ENCODE data around the gene SETD5. TPM values are rescaled to one million over a fixed set of nuclear protein-coding genes. Genes with fewer than 3 reads are reported as not detected.

The SETD5 gene
- total RNA-seq, 2 experiments from 2014 or later: 118 to 128 TPM

DNA sequence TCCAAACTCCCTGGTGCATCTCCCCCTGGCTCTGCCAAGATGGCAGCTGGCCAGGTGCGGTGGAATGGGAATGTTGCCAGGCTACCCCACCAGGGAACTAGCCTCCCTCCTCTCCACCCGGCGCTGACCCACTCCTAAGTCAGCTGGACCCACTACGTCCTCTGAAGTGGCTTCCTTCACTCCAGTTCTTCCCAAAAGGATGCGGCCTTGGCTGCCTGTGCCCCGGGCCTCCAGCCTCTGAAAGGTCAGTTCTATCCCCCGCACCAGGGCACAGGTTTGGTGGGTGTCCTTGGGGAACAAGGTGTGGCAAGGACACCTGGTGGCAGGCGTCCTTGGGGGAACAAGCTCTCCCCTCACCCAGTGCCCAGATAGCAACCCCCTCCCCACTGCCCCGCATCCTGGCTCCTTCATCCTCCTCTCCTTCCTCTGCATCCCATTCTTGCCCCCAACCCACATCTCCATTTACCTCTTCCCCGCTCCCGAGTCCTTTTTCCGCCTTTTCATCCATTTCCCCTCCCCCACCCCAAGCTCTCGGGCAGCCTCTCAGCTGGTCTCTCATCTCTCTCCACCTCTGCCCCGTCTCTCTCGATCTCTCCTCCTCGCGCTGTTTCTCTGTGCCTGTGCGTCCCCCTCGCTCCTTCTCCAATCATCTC is 102.2 kb downstream of the SETD5 start:
- intact Hi-C loops (cut with micrococcal nuclease): loop anchor here (10.0 kb wide), 1 partner anchor 145 kb away; the partner anchor contains the start of gene MTMR14
- ATAC-seq: no peak
- peaks cover 3% of the 10 kb centered on the region for H3K4me1 Mint-ChIP-seq (ENCODE audit: low read depth)
- H3K36me3 Mint-ChIP-seq (ENCODE audit: low read depth): no peaks in the 10 kb centered on the region
- H3K27me3 Mint-ChIP-seq: peaks cover 25% of the 10 kb centered on the region
- ChIA-PET CTCF (interaction anchor here (0.6 kb wide), 1 partner anchor 228 kb away, joined by 3 read pairs; no protein-coding TSS in a partner anchor), POLR2A (no interaction called here)
- TF ChIP-seq, protein P1, sequence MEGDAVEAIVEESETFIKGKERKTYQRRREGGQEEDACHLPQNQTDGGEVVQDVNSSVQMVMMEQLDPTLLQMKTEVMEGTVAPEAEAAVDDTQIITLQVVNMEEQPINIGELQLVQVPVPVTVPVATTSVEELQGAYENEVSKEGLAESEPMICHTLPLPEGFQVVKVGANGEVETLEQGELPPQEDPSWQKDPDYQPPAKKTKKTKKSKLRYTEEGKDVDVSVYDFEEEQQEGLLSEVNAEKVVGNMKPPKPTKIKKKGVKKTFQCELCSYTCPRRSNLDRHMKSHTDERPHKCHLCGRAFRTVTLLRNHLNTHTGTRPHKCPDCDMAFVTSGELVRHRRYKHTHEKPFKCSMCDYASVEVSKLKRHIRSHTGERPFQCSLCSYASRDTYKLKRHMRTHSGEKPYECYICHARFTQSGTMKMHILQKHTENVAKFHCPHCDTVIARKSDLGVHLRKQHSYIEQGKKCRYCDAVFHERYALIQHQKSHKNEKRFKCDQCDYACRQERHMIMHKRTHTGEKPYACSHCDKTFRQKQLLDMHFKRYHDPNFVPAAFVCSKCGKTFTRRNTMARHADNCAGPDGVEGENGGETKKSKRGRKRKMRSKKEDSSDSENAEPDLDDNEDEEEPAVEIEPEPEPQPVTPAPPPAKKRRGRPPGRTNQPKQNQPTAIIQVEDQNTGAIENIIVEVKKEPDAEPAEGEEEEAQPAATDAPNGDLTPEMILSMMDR (IDR thresholded peaks at IDR 0.05): no peak
- H3K27ac Mint-ChIP-seq: no peak overlapping the region
- H3K9me3 Mint-ChIP-seq: no peaks in the 10 kb centered on the region
- no peak for DNase-seq
- no peak overlapping the region for H3K4me3 Mint-ChIP-seq

DNA sequence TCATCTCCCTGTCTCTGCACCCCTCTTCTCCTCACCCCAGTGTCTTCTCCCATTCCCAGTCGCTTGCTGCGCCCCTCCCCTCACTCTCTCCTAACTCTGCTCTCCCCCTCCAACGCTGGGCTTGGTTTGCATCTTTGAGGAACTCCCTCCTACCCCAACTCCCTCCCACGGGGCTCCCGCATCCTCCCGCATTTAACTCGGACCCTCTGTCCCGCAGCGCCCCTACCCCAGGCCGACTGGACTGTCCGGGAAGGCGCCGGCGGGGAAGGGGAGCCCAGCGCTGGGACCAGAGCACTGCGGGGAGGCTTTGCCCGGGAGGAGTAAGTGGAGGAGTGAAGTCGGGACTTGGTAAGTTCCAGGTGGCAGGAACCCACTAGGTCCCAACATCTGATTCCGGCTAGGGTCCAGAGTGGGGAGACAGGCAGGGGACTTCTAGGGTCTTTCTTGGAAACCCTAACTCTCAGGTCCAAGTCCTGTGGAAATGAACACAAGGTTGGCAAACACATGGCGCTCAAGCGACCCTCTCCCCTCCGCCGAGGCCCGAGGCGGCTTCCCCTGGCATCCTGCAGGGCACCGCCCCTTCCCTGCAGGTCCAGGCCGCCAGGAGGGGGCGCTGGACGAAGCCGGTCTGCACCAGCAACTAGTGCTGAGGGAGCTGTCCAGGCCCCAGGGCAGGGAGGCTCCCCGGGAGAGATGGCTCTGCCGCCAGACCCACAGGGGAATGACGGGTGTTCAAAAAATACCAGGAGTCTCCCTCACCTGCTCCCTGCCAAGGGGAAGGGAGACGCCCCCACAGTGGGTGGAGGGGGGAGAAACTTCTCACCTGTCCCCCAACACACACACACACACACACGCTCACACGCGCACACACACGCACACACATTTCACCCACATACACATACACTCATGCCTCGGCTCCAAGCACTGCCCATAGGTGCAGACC is 103.0 kb downstream of the SETD5 start:
- Mint-ChIP-seq H3K27me3 (peaks cover 25% of the 10 kb centered on the region), H3K4me3 (no peak overlapping the region), H3K27ac (no peak overlapping the region), H3K4me1 (ENCODE audit: low read depth) (peaks cover 3% of the 10 kb centered on the region), H3K9me3 (no peaks in the 10 kb centered on the region), H3K36me3 (ENCODE audit: low read depth) (no peaks in the 10 kb centered on the region)
- ChIA-PET CTCF (interaction anchor here (0.6 to 4.8 kb wide), 7 partner anchors 9 to 229 kb away, joined by 3 to 52 read pairs (median 3); partner anchors contain the start of gene BRPF1), POLR2A (no interaction called here)
- DNase-seq (peak; percentile 83), ATAC-seq (peak; percentile 91)
- intact Hi-C loops (cut with micrococcal nuclease): loop anchor here (10.0 kb wide), 1 partner anchor 144 kb away; the partner anchor contains the start of gene MTMR14
- TF ChIP-seq, protein P1 (IDR thresholded peaks at IDR 0.05): peak; percentile 79

DNA sequence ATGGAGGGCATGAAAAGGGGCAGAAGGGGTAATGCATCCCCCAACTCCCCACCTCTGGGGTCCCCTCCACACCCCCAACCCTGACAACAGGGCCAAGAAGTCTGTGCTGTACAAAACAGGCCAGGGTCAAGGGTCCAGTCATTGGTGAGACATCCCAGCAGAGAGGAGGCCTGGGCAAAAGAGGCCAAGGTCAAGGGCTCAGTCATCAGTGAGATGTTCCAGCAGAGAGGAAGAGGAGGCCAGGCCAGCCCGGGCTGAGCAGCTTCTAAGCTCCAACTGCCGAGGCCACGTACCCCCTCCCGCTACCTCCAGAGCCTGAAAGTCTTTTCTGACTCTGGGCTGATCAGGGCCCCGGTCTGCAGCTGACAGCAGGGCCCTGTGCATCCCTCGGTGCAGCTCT is 103.8 kb downstream of the SETD5 start:
- TF ChIP-seq, protein P1 (IDR thresholded peaks at IDR 0.05): no peak
- Mint-ChIP-seq H3K4me1 (ENCODE audit: low read depth) (peaks cover 3% of the 10 kb centered on the region), H3K27ac (no peak overlapping the region), H3K27me3 (peaks cover 25% of the 10 kb centered on the region), H3K4me3 (no peak overlapping the region), H3K36me3 (ENCODE audit: low read depth) (no peaks in the 10 kb centered on the region), H3K9me3 (no peaks in the 10 kb centered on the region)
- ChIA-PET CTCF (interaction anchor here (0.6 to 4.8 kb wide), 11 partner anchors 10 to 785 kb away, joined by 3 to 52 read pairs (median 3); partner anchors contain the start of gene BRPF1), POLR2A (no interaction called here)
- intact Hi-C loops (cut with micrococcal nuclease): loop anchor here (10.0 kb wide), 1 partner anchor 144 kb away; the partner anchor contains the start of gene MTMR14
- DNase-seq: no peak
- ATAC-seq: no peak

DNA sequence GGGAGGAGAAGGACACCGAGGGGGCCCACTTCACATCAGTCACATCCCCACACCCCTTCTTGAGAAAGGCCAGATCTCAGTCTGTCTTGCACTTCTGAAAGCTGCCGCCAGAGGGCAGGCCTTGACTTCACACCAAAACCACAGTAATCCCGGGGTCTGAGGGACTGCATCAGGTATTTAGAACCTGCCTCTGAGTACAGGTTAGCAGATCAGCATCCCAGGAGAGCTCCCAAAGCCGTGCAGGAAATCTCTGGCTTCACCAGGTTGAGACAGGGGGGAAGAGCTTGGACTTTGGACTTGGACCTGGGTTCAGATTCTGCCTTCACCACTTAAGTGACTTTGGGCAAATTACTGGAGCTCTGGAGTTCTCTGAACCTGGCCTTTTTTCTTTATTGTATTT is 105.9 kb downstream of the SETD5 start:
- Mint-ChIP-seq H3K36me3 (ENCODE audit: low read depth) (no peaks in the 10 kb centered on the region), H3K4me1 (ENCODE audit: low read depth) (peaks cover 3% of the 10 kb centered on the region), H3K27me3 (peaks cover 30% of the 10 kb centered on the region), H3K27ac (no peak overlapping the region), H3K4me3 (no peak overlapping the region), H3K9me3 (no peaks in the 10 kb centered on the region)
- intact Hi-C loops (cut with micrococcal nuclease): loop anchor here (10.0 kb wide), 1 partner anchor 142 kb away; the partner anchor contains the start of gene MTMR14
- ChIA-PET CTCF (interaction anchor here (0.6 to 4.8 kb wide), 36 partner anchors 12 to 443 kb away, joined by 3 to 52 read pairs (median 4); partner anchors contain the start of genes BRPF1 and MTMR14), POLR2A (no interaction called here)
- DNase-seq (peak; percentile 89), ATAC-seq (peak; percentile 67)
- TF ChIP-seq, protein P1 (IDR thresholded peaks at IDR 0.05): peak; percentile 85
